GM12864 (cell line): ENCODE measurements around the gene MED15.
"Not testable (repeated sequence)": the region's sequence is repeated elsewhere in the genome, so short reads cannot be mapped to it uniquely, and the experiment has no call there.

Experiments used
- DNase-seq: peaks from one replicate; pipeline ENCODE4 v3.0.0-alpha.2; 2011; ENCODE audit warnings: low read depth
- H3K4me3 ChIP-seq: 2 replicates; pipeline ENCODE4 v1.5.1; 2011; ENCODE audit warnings: mild to moderate bottlenecking, low read depth, low read length, control low read depth
- TF ChIP-seq, protein P1 (sequence below): IDR thresholded peaks from 2 replicates; pipeline ENCODE4 v1.5.1; 2011; ENCODE audit warnings: low read depth, mild to moderate bottlenecking, moderate library complexity, low read length, control low read depth, inconsistent platforms; ENCODE audit errors: missing control alignments

Gene MED15

DNA sequence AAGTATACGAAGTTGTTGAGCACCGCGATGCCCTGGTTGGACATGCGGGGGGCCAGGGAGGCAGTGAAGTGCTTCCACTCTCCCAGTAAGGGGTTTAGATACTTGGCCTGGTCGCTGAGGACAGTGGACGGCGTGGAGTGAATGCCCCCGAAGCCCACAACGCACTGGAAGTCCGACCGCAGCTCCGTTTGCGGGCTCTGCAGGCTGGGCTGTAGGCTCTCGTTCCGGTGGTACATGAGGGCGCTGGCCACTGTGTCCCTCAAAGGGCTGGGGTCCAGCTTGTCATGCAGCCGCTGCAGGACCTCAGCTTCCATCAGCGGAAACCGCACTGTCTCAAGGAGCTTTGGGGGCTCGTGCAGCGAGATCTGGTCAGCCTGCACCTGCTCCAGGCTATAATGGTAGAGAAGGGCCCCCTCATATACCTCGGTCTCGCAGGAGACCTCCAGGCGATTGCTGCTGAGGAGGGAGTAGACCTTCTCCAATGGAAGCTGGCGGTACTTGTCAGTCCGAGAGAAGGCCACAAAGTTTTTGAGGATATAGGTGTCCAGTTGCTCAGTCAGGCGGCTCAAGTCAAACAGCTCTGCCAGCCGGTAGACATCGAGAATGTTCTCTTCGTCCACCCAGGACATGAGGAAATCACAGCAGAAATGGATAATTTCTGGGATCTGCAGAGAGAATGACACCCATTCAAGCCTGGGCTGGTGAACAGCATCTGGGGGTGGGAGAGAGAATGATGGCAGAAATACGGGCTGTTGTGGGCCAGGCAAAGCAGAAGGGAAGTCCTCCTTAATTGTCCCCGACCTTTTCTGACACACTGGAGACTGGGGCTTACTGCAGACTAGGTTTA is 42.3 kb upstream of the MED15 start:
- no peak overlapping the region for H3K4me3 ChIP-seq
- no peak for DNase-seq
- TF ChIP-seq, protein P1, sequence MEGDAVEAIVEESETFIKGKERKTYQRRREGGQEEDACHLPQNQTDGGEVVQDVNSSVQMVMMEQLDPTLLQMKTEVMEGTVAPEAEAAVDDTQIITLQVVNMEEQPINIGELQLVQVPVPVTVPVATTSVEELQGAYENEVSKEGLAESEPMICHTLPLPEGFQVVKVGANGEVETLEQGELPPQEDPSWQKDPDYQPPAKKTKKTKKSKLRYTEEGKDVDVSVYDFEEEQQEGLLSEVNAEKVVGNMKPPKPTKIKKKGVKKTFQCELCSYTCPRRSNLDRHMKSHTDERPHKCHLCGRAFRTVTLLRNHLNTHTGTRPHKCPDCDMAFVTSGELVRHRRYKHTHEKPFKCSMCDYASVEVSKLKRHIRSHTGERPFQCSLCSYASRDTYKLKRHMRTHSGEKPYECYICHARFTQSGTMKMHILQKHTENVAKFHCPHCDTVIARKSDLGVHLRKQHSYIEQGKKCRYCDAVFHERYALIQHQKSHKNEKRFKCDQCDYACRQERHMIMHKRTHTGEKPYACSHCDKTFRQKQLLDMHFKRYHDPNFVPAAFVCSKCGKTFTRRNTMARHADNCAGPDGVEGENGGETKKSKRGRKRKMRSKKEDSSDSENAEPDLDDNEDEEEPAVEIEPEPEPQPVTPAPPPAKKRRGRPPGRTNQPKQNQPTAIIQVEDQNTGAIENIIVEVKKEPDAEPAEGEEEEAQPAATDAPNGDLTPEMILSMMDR: no peak

DNA sequence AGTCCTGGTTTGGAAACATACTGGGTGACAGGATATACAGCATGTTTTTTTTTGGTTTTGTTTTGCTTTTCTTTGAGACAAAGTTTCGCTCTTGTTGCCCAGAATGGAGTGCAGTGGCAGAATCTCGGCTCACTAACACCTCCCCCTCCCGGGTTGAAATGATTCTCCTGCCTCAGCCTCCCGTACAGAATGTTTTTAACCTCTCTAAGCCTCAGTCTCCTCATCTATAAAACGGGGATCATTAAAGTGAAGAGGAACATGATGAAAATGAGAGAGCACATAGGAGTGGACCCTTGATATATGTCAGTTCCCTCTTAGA is 41.7 kb upstream of the MED15 start:
- TF ChIP-seq, protein P1: no peak
- no peak for DNase-seq
- H3K4me3 ChIP-seq: no peak overlapping the region

DNA sequence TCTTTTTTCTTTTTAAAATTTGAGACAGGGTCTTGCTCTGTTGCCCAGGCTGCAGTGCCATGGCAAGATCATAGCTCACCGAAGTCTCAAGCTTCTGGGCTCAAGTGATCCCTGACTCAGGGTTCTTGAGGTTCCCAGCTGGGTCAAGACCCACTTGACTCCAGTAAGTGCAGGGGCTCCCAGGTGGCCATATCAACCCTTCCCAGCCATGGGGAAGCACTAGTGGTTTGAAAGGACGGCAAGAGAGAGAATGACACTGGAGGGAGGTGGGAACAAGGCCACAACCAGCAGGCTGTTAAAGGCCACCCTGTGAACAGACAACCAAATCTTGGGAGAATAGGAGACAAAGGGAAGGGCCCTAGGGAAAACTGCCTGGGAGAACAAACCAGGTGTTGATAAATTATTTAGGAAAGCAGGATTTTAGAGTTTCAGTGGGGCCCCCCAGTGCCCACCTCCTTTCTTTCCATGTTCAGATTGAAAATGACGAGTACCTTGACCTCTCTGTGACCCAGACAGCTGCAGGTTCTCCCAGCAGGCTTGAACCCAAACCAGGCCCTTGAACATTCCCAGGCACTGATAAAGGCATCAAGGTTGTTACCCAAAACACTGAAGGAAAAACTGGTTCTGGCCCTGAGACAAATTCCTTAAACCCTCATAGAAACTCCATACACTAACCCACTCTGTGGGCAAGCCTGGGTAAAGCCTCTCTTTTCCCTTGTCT is 40.6 kb upstream of the MED15 start:
- H3K4me3 ChIP-seq: no peak overlapping the region
- TF ChIP-seq, protein P1: no peak
- DNase-seq: no peak

DNA sequence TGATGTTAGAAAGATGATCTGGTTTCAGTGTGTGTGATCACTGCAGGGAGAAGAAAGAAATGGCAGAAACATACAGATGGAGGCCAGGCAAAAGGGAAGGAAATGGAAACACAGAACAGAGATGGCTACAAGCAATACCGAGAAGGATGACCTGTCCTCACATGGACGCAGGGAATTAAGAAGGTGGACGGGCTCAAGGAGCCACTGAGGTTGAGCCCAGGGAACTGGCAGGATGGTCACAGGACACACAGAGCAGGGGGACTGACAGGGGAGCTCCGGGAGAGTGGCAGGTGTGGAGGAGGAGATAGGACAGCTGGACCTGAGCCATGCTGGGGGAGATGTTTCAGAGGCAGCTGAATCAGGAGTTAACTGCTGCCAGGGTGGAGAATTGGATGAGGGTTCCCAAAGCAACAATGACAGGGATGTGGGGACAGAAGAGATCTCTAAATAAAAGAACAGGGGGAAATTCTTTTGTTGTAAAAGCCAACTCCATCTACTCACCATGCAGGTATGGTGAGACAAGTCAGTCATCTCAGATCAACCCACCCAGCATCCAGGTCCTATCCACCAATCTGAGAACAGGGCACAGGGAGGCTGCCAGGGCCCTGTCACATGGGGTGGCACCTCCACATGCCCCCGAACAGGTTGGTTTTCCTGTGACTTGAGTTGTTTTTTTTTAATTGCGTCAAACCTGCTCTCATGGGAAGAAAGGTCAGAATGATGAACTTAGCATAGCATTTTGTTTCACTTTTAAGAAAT is 38.1 kb upstream of the MED15 start:
- TF ChIP-seq, protein P1: no peak
- no peak overlapping the region for H3K4me3 ChIP-seq
- no peak for DNase-seq

DNA sequence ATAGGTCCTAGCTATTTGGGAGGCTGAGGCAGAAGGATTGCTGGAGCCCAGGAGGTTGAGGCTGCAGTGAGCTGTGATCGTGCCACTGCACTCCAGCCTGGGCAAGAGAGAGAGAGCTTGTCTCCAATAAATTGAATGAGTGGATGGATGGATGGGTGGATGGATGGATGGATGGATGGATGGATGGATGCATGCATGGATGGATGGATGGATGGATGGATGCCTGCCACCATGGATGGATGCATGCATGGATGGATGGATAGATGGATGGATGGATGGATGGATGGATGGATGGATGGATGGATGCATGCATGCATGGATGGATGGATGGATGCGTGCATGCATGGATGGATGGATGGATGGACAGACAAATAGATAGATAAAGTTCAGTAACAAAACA is 36.9 kb upstream of the MED15 start:
- not testable (repeated sequence) for DNase-seq, H3K4me3 ChIP-seq

DNA sequence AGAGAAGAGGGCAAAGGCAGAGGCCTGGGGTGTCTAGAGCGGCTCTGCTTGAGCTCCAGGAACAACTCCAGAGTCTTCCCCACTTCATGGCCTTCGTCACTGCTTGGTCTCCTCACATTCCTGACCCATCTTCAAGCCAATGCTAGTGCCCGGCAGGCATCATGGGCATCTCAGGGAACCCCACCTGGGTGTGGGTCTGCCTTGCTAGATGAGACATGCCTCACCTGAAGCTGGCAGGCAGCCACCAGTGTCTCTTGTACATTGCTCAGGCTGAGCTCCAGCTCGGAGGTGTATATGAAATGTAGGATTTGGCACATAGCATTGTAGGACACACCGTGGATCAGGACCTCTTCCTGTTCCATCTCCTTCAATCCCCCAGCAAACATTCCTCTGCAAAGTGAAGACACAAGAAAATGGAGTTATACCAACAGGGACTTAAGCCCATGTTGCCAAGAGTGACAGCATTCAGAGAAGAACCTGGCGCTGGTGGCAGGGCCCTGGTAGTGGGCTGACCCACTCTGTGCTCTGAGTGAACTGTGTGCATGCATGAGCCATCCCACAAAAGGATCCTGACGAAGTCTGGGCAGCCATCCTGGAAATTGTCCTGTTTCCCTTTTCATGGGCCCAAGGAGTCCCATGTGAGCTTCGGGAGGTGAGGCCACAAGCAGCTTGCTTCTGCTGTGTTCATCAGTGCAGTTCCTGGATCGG is 36.1 kb upstream of the MED15 start:
- TF ChIP-seq, protein P1: no peak
- no peak for DNase-seq
- H3K4me3 ChIP-seq: no peak overlapping the region
